ENCODE results near the gene OR10G8. TPM values are rescaled to one million over a fixed set of nuclear protein-coding genes. Genes with fewer than 3 reads are reported as not detected.

The OR10G8 gene
- total RNA-seq, 2 experiments from 2014 or later: not detected

DNA sequence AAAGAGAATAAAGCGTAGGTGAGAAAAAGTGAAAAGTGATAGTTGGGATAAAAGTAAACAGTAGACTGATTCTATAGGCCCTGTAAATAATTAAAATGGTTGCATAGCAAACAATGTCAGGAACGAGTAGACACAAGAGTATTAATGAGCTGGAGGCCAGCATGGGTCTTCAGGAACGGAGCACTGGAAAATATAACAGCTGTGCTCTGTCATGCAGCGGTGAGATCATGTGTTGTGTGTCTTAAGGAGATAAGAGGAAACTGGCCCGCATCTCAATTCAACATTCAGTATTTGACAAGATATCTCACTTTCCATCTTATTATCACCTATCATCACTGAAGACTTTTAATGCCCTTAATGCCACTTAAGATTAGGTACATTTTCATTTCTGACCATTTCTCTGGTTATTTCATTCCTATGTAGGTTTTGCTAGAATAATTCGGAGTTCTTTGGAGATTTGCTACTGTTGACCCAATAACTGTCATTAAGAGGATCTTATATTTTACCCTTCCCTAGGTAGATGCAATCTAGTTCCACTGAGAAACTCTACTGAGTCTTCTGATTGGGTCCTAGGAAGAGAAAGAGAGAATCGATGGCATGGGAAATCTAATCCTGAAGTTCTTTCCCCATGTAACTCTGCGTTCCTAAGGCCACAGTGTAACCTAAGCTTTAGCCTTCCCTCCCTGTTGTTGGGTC is 53.2 kb downstream of the OR10G8 start:
- DNase-seq (no peak), ATAC-seq (no peak)
- Mint-ChIP-seq H3K36me3 (ENCODE audit: low read depth) (no peaks in the 10 kb centered on the region), H3K27ac (no peak overlapping the region), H3K4me1 (ENCODE audit: low read depth) (peaks cover 4% of the 10 kb centered on the region), H3K27me3 (ENCODE audit: low read depth) (peaks cover 33% of the 10 kb centered on the region), H3K4me3 (no peak overlapping the region), H3K9me3 (ENCODE audit: insufficient read depth) (no peaks in the 10 kb centered on the region)
- ChIA-PET CTCF (interaction anchor here (1.1 kb wide), 1 partner anchor 9 kb away, joined by 5 read pairs; no protein-coding TSS in a partner anchor), POLR2A (no interaction called here)

Other genes with a start within 250 kb of the OR10G8 start
- not detected for gene OR6M1, start 220.4 kb upstream of the OR10G8 start, total RNA-seq
- gene TMEM225, start 141.1 kb upstream of the OR10G8 start, total RNA-seq: not detected
- not detected for gene OR8D4, start 124.6 kb upstream of the OR10G8 start, total RNA-seq
- not detected for gene OR4D5, start 87.2 kb upstream of the OR10G8 start, total RNA-seq
- gene OR6T1, start 83.0 kb upstream of the OR10G8 start, total RNA-seq: not detected
- gene OR10S1, start 49.0 kb upstream of the OR10G8 start, total RNA-seq: not detected
- gene OR10G6, start 31.6 kb upstream of the OR10G8 start, total RNA-seq: not detected
- gene OR10G4, start 13.8 kb upstream of the OR10G8 start, total RNA-seq: not detected
- gene OR10G9, start 3.8 kb upstream of the OR10G8 start, total RNA-seq: not detected
- not detected for gene OR10G7, start 14.5 kb downstream of the OR10G8 start, total RNA-seq
- gene VWA5A, start 88.7 kb downstream of the OR10G8 start, total RNA-seq: 1 to 10 TPM; 3.3 to 3.8 TPM
- gene OR10D3, start 156.5 kb downstream of the OR10G8 start, total RNA-seq: not detected
- gene OR8G1, start 214.3 kb downstream of the OR10G8 start, total RNA-seq: not detected
- not detected for gene OR8G5, start 229.6 kb downstream of the OR10G8 start, total RNA-seq